ENCODE measurements around the gene CCDC181. TPM values are rescaled to one million over a fixed set of nuclear protein-coding genes. Genes with fewer than 3 reads are reported as not detected.

The CCDC181 gene
- not detected in 2 replicates for total RNA-seq
- 0.02 TPM for total RNA-seq (2013)
- polyA plus RNA-seq = not detected in 2 replicates
- not detected in 2 replicates for polyA minus RNA-seq

GRCh38 chr1:169427081-169427641, at the start of gene CCDC181:
Gene CCDC181, minus strand, starts transcription at chr1:169427474. Its CDS starts 2,547 bp downstream, at chr1:169424927.
- H3K36me3 ChIP-seq (replicated peaks in 1 of 2; ENCODE audit: control extremely low read depth in 1 of 2, control insufficient read depth in 1 of 2, extremely low read depth in 1 of 2, insufficient read depth in 2 of 2, low read length in 1 of 2) = no peaks in the 10 kb centered on the region
- H3K4me3 Mint-ChIP-seq = peak within 1 kb of the TSS; percentile 72
- POLR2A ChIA-PET = no interaction called here
- peak within 1 kb of the TSS; percentile 70 for H3K4me2 ChIP-seq (replicated peaks; ENCODE audit: low read depth, low read length, poor library complexity, severe bottlenecking)
- CTCF ChIA-PET = interaction anchor here (1.1 kb wide), 1 partner anchor 9 kb away, joined by 3 read pairs; no protein-coding TSS in a partner anchor
- H3K27ac ChIP-seq (ENCODE audit: low read length in 2 of 2) = no peak within 1 kb of the TSS
- peaks cover 7 to 8% of the 10 kb centered on the region in 2 donors for H3K4me1 ChIP-seq (ENCODE audit: control insufficient read depth in 2 of 2, insufficient read depth in 2 of 2, low read length in 2 of 2)
- ATAC-seq (ENCODE audit: low read depth) (peak; percentile 43), DNase-seq (peak; percentile 56)
- H3K27me3 Mint-ChIP-seq = peaks cover 70% of the 10 kb centered on the region
- peak within 1 kb of the TSS; percentile 50 for H3K9ac ChIP-seq (ENCODE audit: low read length)
- H2AFZ ChIP-seq (ENCODE audit: insufficient read depth, low read depth, low read length, poor library complexity, severe bottlenecking) = peak within 1 kb of the TSS; percentile 77
- H3K27ac Mint-ChIP-seq = no peak within 1 kb of the TSS
- under 1% methylated on average over 28 of the region's 29 CpGs for WGBS (ENCODE audit: insufficient coverage)
- intact Hi-C loops (cut with micrococcal nuclease) = no loop called here
- H3K9me3 Mint-ChIP-seq (ENCODE audit: insufficient read depth) = no peaks in the 10 kb centered on the region
- H3K79me2 ChIP-seq (ENCODE audit: control insufficient read depth, insufficient read depth, low read length) = no peaks in the 10 kb centered on the region
- no peaks in the 10 kb centered on the region for H3K9me3 ChIP-seq (ENCODE audit: control extremely low read depth in 1 of 3, control insufficient read depth in 2 of 3, insufficient read depth in 1 of 3, low read length in 2 of 3)
- H3K4me3 ChIP-seq (ENCODE audit: control extremely low read depth in 1 of 5, extremely low read depth in 1 of 5, insufficient read depth in 1 of 5, low read depth in 2 of 5, low read length in 4 of 5) = peak within 1 kb of the TSS; percentile 11 to 52 (median 42)
- peaks cover 0 to 21% (median 19%) of the 10 kb centered on the region in 4 experiments for H3K27me3 ChIP-seq (replicated peaks in 1 of 4; ENCODE audit: control extremely low read depth in 1 of 4, control insufficient read depth in 3 of 4, insufficient read depth in 4 of 4, low read length in 3 of 4)
- TF ChIP-seq EZH2 (IDR thresholded peaks at IDR 0.05; ENCODE audit: borderline replicate concordance, insufficient read depth, low read depth, low read length, poor library complexity, severe bottlenecking) (no peak), CTCF (IDR thresholded peaks at IDR 0.05) (no peak)
- H3K4me1 Mint-ChIP-seq = peaks cover 7% of the 10 kb centered on the region
- H4K20me1 ChIP-seq (ENCODE audit: control insufficient read depth, insufficient read depth, low read length, poor library complexity, severe bottlenecking) = no peaks in the 10 kb centered on the region

- Mint-ChIP-seq H3K4me1 (no peaks in the 10 kb centered on the region), H3K4me3 (no peak overlapping the region), H3K27ac (no peak overlapping the region), H3K9me3 (ENCODE audit: insufficient read depth) (no peaks in the 10 kb centered on the region), H3K27me3 (no peaks in the 10 kb centered on the region)
- ATAC-seq (ENCODE audit: low read depth) (no peak), DNase-seq (no peak)
- TF ChIP-seq EZH2 (IDR thresholded peaks at IDR 0.05; ENCODE audit: borderline replicate concordance, insufficient read depth, low read depth, low read length, poor library complexity, severe bottlenecking) (no peak), CTCF (IDR thresholded peaks at IDR 0.05) (no peak)
- whole genome bisulfite sequencing (ENCODE audit: insufficient coverage) = 100% methylated on average over 1 of the region's 3 CpGs
- Histone ChIP-seq H3K4me1 (ENCODE audit: control insufficient read depth in 2 of 2, insufficient read depth in 2 of 2, low read length in 2 of 2) (no peaks in the 10 kb centered on the region), H3K4me3 (ENCODE audit: control extremely low read depth in 1 of 5, extremely low read depth in 1 of 5, insufficient read depth in 1 of 5, low read depth in 2 of 5, low read length in 4 of 5) (no peak overlapping the region), H3K9ac (ENCODE audit: low read length) (no peak overlapping the region), H3K4me2 (replicated peaks; ENCODE audit: low read depth, low read length, poor library complexity, severe bottlenecking) (no peak overlapping the region), H3K79me2 (ENCODE audit: control insufficient read depth, insufficient read depth, low read length) (no peaks in the 10 kb centered on the region), H3K36me3 (replicated peaks in 1 of 2; ENCODE audit: control extremely low read depth in 1 of 2, control insufficient read depth in 1 of 2, extremely low read depth in 1 of 2, insufficient read depth in 2 of 2, low read length in 1 of 2) (peaks cover 0 to 5% of the 10 kb centered on the region in 2 experiments), H4K20me1 (ENCODE audit: control insufficient read depth, insufficient read depth, low read length, poor library complexity, severe bottlenecking) (no peaks in the 10 kb centered on the region), H3K27me3 (replicated peaks in 1 of 4; ENCODE audit: control extremely low read depth in 1 of 4, control insufficient read depth in 3 of 4, insufficient read depth in 4 of 4, low read length in 3 of 4) (no peaks in the 10 kb centered on the region), H2AFZ (ENCODE audit: insufficient read depth, low read depth, low read length, poor library complexity, severe bottlenecking) (no peak overlapping the region), H3K27ac (ENCODE audit: low read length in 2 of 2) (no peak overlapping the region), H3K9me3 (ENCODE audit: control extremely low read depth in 1 of 3, control insufficient read depth in 2 of 3, insufficient read depth in 1 of 3, low read length in 2 of 3) (no peaks in the 10 kb centered on the region)
- ChIA-PET CTCF (no interaction called here), POLR2A (no interaction called here)
- intact Hi-C loops (cut with micrococcal nuclease) = no loop called here
These were observed 48.6 kb upstream of the CCDC181 start for GRCh38 chr1:169475806-169476387.

All from B cell (primary cell).